HG03064 (cell line): ENCODE data around the gene PLSCR1.
"Not testable (repeated sequence)": the region's sequence is repeated elsewhere in the genome, so short reads cannot be mapped to it uniquely, and the experiment has no call there.

Experiments used
- ATAC-seq: cut with Tn5 transposase; IDR thresholded peaks from one replicate; pipeline ENCODE4 v1.9.1; 2021; ENCODE audit warnings: low read depth; ENCODE audit not compliant: unreplicated experiment

PLSCR1 gene

GRCh38 chr3:146519810-146520209 is 24.6 kb downstream of the PLSCR1 start:
- no peak for ATAC-seq

- no peak for ATAC-seq
These were observed 26.5 kb downstream of the PLSCR1 start for GRCh38 chr3:146517684-146518435.

- ATAC-seq = no peak
These were observed 30.9 kb downstream of the PLSCR1 start for GRCh38 chr3:146513386-146514051.

- ATAC-seq = no peak
These were observed 32.8 kb downstream of the PLSCR1 start for GRCh38 chr3:146511402-146512134.

- no peak for ATAC-seq
These were observed 36.9 kb downstream of the PLSCR1 start for GRCh38 chr3:146507331-146508120.

GRCh38 chr3:146505516-146505915 is 38.9 kb downstream of the PLSCR1 start:
- no peak for ATAC-seq

- ATAC-seq = no peak
These were observed 39.8 kb downstream of the PLSCR1 start for GRCh38 chr3:146504498-146505197.

- peak; percentile 88 for ATAC-seq
These were observed 40.8 kb downstream of the PLSCR1 start for GRCh38 chr3:146503461-146504202.

- ATAC-seq = no peak
These were observed 41.4 kb downstream of the PLSCR1 start for GRCh38 chr3:146502887-146503460.

GRCh38 chr3:146501752-146502151 is 42.7 kb downstream of the PLSCR1 start:
- ATAC-seq = no peak

- ATAC-seq = no peak
These were observed 44.7 kb downstream of the PLSCR1 start for GRCh38 chr3:146499701-146500100.

- no peak for ATAC-seq
These were observed 46.2 kb downstream of the PLSCR1 start for GRCh38 chr3:146498002-146498736.

- ATAC-seq = not testable (repeated sequence)
These were observed 47.1 kb downstream of the PLSCR1 start for GRCh38 chr3:146497145-146497843.

GRCh38 chr3:146496726-146497125 is 47.7 kb downstream of the PLSCR1 start:
- no peak for ATAC-seq

GRCh38 chr3:146496251-146496650 is 48.2 kb downstream of the PLSCR1 start:
- ATAC-seq = no peak

GRCh38 chr3:146493761-146494160 is 50.6 kb downstream of the PLSCR1 start:
- ATAC-seq = no peak

GRCh38 chr3:146493221-146493620 is 51.2 kb downstream of the PLSCR1 start:
- no peak for ATAC-seq

GRCh38 chr3:146491303-146491702 is 53.1 kb downstream of the PLSCR1 start:
- ATAC-seq = no peak
